ENCODE measurements around the gene COL23A1.
"Not testable (repeated sequence)": the region's sequence is repeated elsewhere in the genome, so short reads cannot be mapped to it uniquely, and the experiment has no call there.

Gene COL23A1

GRCh38 chr5:178490935-178491652, 99.1 kb downstream of the COL23A1 start:
- Mint-ChIP-seq H3K27me3 (peaks cover 30 to 62% of the 10 kb centered on the region in 2 donors), H3K4me1 (ENCODE audit: low read depth in 2 of 2) (no peaks in the 10 kb centered on the region), H3K27ac (no peak overlapping the region), H3K9me3 (no peaks in the 10 kb centered on the region), H3K4me3 (no peak overlapping the region), H3K36me3 (ENCODE audit: insufficient read depth) (no peaks in the 10 kb centered on the region)
- DNase-seq: no peak
- no peak for ATAC-seq (replicated peaks)

GRCh38 chr5:178489271-178489976, 100.8 kb downstream of the COL23A1 start:
- H3K36me3 Mint-ChIP-seq (ENCODE audit: insufficient read depth): no peaks in the 10 kb centered on the region
- DNase-seq: no peak
- no peak overlapping the region for H3K27ac Mint-ChIP-seq
- no peak for ATAC-seq (replicated peaks)
- no peak overlapping the region for H3K4me3 Mint-ChIP-seq
- H3K27me3 Mint-ChIP-seq: peaks cover 18 to 51% of the 10 kb centered on the region in 2 donors
- no peaks in the 10 kb centered on the region for H3K4me1 Mint-ChIP-seq (ENCODE audit: low read depth in 2 of 2)
- no peaks in the 10 kb centered on the region for H3K9me3 Mint-ChIP-seq

- ATAC-seq (replicated peaks): no peak
- H3K27me3 Mint-ChIP-seq: peaks cover 12 to 46% of the 10 kb centered on the region in 2 donors
- no peak for DNase-seq
- peaks cover 0 to 2% of the 10 kb centered on the region in 2 donors for H3K4me1 Mint-ChIP-seq (ENCODE audit: low read depth in 2 of 2)
- no peak overlapping the region for H3K27ac Mint-ChIP-seq
- no peaks in the 10 kb centered on the region for H3K36me3 Mint-ChIP-seq (ENCODE audit: insufficient read depth)
- H3K9me3 Mint-ChIP-seq: no peaks in the 10 kb centered on the region
- H3K4me3 Mint-ChIP-seq: no peak overlapping the region
Observed at GRCh38 chr5:178488696-178489095, 101.5 kb downstream of the COL23A1 start.

- DNase-seq: no peak
- Mint-ChIP-seq H3K4me1 (ENCODE audit: low read depth in 2 of 2) (peaks cover 2 to 5% of the 10 kb centered on the region in 2 donors), H3K27ac (no peak overlapping the region), H3K9me3 (no peaks in the 10 kb centered on the region), H3K36me3 (ENCODE audit: insufficient read depth) (no peaks in the 10 kb centered on the region), H3K27me3 (peaks cover 9 to 41% of the 10 kb centered on the region in 2 donors), H3K4me3 (no peak overlapping the region)
- no peak for ATAC-seq (replicated peaks)
Observed at GRCh38 chr5:178487911-178488600, 102.1 kb downstream of the COL23A1 start.

- H3K9me3 Mint-ChIP-seq; ATAC-seq (replicated peaks); H3K4me1 Mint-ChIP-seq (ENCODE audit: low read depth in 2 of 2); DNase-seq; H3K4me3 Mint-ChIP-seq; H3K36me3 Mint-ChIP-seq (ENCODE audit: insufficient read depth); H3K27ac Mint-ChIP-seq: not testable (repeated sequence)
- H3K27me3 Mint-ChIP-seq: peaks cover 9 to 41% of the 10 kb centered on the region in 2 donors
Observed at GRCh38 chr5:178486878-178487512, 103.2 kb downstream of the COL23A1 start.

- H3K27ac Mint-ChIP-seq: no peak overlapping the region
- H3K4me3 Mint-ChIP-seq: no peak overlapping the region
- no peaks in the 10 kb centered on the region for H3K36me3 Mint-ChIP-seq (ENCODE audit: insufficient read depth)
- no peaks in the 10 kb centered on the region for H3K9me3 Mint-ChIP-seq
- ATAC-seq (replicated peaks): no peak
- peaks cover 2 to 5% of the 10 kb centered on the region in 2 donors for H3K4me1 Mint-ChIP-seq (ENCODE audit: low read depth in 2 of 2)
- no peak for DNase-seq
- peaks cover 9 to 39% of the 10 kb centered on the region in 2 donors for H3K27me3 Mint-ChIP-seq
Observed at GRCh38 chr5:178486239-178486641, 104.0 kb downstream of the COL23A1 start.

GRCh38 chr5:178483620-178484019, 106.6 kb downstream of the COL23A1 start:
- peaks cover 12 to 39% of the 10 kb centered on the region in 2 donors for H3K27me3 Mint-ChIP-seq
- no peaks in the 10 kb centered on the region for H3K36me3 Mint-ChIP-seq (ENCODE audit: insufficient read depth)
- H3K4me3 Mint-ChIP-seq: peak overlapping the region; percentile 54 to 60
- peaks cover 2 to 5% of the 10 kb centered on the region in 2 donors for H3K4me1 Mint-ChIP-seq (ENCODE audit: low read depth in 2 of 2)
- no peaks in the 10 kb centered on the region for H3K9me3 Mint-ChIP-seq
- peak overlapping the region in 1 of 2 donors; percentile 49 for H3K27ac Mint-ChIP-seq
- DNase-seq (peak in 2 of 3 experiments; percentile 17 to 21), ATAC-seq (replicated peaks) (peak; percentile 82)

GRCh38 chr5:178479261-178479660, 110.9 kb downstream of the COL23A1 start:
- Mint-ChIP-seq H3K36me3 (ENCODE audit: insufficient read depth) (no peaks in the 10 kb centered on the region), H3K27ac (no peak overlapping the region), H3K9me3 (no peaks in the 10 kb centered on the region), H3K27me3 (peaks cover 27 to 54% of the 10 kb centered on the region in 2 donors), H3K4me1 (ENCODE audit: low read depth in 2 of 2) (peaks cover 2 to 5% of the 10 kb centered on the region in 2 donors), H3K4me3 (no peak overlapping the region)
- ATAC-seq (replicated peaks): no peak
- DNase-seq: no peak

- Mint-ChIP-seq H3K36me3 (ENCODE audit: insufficient read depth) (no peaks in the 10 kb centered on the region), H3K4me1 (ENCODE audit: low read depth in 2 of 2) (no peaks in the 10 kb centered on the region), H3K27me3 (peaks cover 31 to 61% of the 10 kb centered on the region in 2 donors), H3K27ac (no peak overlapping the region), H3K9me3 (no peaks in the 10 kb centered on the region), H3K4me3 (no peak overlapping the region)
- ATAC-seq (replicated peaks) (no peak), DNase-seq (no peak)
Observed at GRCh38 chr5:178478370-178478769, 111.8 kb downstream of the COL23A1 start.

GRCh38 chr5:178477802-178478201, 112.4 kb downstream of the COL23A1 start:
- no peaks in the 10 kb centered on the region for H3K36me3 Mint-ChIP-seq (ENCODE audit: insufficient read depth)
- H3K27ac Mint-ChIP-seq: no peak overlapping the region
- no peaks in the 10 kb centered on the region for H3K9me3 Mint-ChIP-seq
- H3K27me3 Mint-ChIP-seq: peaks cover 31 to 63% of the 10 kb centered on the region in 2 donors
- H3K4me3 Mint-ChIP-seq: no peak overlapping the region
- ATAC-seq (replicated peaks) (no peak), DNase-seq (no peak)
- no peaks in the 10 kb centered on the region for H3K4me1 Mint-ChIP-seq (ENCODE audit: low read depth in 2 of 2)

GRCh38 chr5:178476972-178477754, 113.0 kb downstream of the COL23A1 start:
- H3K27ac Mint-ChIP-seq: no peak overlapping the region
- ATAC-seq (replicated peaks) (no peak), DNase-seq (no peak)
- H3K4me3 Mint-ChIP-seq: no peak overlapping the region
- H3K9me3 Mint-ChIP-seq: no peaks in the 10 kb centered on the region
- H3K4me1 Mint-ChIP-seq (ENCODE audit: low read depth in 2 of 2): no peaks in the 10 kb centered on the region
- H3K27me3 Mint-ChIP-seq: peaks cover 31 to 64% of the 10 kb centered on the region in 2 donors
- H3K36me3 Mint-ChIP-seq (ENCODE audit: insufficient read depth): no peaks in the 10 kb centered on the region

- Mint-ChIP-seq H3K9me3 (no peaks in the 10 kb centered on the region), H3K36me3 (ENCODE audit: insufficient read depth) (no peaks in the 10 kb centered on the region), H3K4me1 (ENCODE audit: low read depth in 2 of 2) (no peaks in the 10 kb centered on the region), H3K27ac (no peak overlapping the region), H3K4me3 (no peak overlapping the region), H3K27me3 (peaks cover 31 to 70% of the 10 kb centered on the region in 2 donors)
- DNase-seq: no peak
- ATAC-seq (replicated peaks): no peak
Observed at GRCh38 chr5:178476531-178476930, 113.7 kb downstream of the COL23A1 start.

GRCh38 chr5:178475422-178475821, 114.8 kb downstream of the COL23A1 start:
- Mint-ChIP-seq H3K4me3 (no peak overlapping the region), H3K36me3 (ENCODE audit: insufficient read depth) (no peaks in the 10 kb centered on the region), H3K27ac (no peak overlapping the region), H3K27me3 (peaks cover 31 to 74% of the 10 kb centered on the region in 2 donors), H3K4me1 (ENCODE audit: low read depth in 2 of 2) (no peaks in the 10 kb centered on the region), H3K9me3 (no peaks in the 10 kb centered on the region)
- DNase-seq (no peak), ATAC-seq (replicated peaks) (no peak)

Data from effector memory CD8-positive, alpha-beta T cell (primary cell).